ENCODE measurements around the gene PSMB5.
A peak's percentile ranks its signal among the peaks of the same experiment; 100 is the strongest.

The PSMB5 gene

DNA sequence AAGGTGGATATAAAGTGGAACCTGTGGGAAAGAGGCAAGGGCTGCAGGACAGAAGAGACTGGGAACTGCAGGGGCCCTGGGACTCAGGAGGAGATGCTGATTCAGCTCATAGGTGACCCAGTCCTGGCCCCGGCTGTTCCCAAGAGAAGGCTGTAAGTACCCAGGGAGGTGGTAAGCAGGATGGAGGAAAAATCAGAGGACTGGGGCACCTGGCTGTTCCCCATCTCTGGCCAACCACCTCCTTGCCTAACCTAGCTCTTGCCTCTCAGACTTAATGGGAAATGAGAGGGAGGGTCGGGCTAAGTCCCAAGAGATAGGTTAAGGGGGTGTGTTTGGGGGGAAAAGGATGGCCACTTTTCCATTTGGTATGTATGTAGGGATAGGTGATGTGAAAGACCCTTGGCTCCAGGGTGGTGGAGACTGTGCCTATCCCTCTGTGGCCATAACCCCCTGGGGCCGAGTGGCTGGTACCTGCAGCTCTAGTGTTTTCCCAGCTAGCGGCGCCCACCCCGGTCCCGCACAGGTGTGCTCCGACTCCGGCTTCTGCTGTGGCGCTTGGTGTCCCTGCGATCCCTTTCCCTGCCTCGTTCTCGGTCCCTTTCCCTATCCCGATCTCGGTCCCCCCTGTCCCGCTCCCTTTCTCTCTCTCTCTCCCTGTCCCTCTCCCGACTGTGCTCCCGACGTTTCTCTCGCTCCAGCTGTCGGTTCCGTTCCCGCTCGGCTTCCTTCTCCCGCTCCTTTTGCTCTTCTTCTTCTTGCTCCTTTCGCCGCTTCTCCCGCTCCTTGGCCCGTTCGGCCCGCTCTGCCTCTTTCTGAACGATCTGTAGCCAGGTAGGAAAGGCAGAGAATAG, 24.2 kb upstream of the PSMB5 start:
- no peak for DNase-seq (ENCODE audit: low read depth, low spot score)

DNA sequence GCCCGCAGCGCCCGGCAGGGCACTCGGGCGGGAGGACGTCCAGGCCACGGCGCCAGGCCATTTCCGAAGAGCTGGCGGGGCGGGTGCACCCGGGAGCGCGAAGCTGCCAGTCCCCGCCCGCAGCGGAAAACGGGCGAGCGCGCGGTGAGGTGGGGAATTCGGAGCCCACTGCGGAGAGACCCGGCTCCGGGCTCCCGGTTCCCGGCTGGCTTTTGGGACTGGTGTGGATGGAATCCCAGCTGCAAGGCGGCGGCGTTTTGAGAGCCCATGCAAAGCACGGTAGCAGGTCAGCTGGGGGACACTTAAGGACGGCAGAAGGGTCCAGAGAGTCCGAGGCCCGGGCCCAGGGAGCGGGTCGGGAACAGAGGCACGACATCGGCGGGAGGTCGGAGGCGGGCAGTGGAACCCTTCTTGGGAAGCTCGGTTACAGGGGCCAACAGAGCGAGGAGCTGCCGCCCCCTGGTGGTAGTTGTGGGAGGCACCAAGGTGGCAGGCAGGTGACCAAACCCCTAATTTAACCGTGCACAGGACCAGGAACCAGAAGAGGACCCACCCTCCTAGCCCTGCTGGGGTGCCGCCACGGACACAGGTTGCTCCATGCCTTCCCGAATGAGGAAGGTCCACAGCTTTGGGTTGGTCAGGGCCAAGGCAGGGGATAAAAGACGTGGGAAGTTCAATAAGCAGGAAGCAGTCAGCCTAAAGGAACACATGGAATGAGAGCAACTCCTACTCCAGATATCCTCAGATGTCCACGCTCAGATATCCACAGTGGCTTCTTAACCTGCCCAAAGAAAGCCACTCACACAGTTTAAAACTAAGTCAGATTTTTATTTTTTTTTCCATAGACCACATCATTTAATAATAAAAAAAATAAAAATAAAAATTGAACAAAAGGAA, 23.3 kb upstream of the PSMB5 start:
- peak; percentile 74 for DNase-seq (ENCODE audit: low read depth, low spot score)

DNA sequence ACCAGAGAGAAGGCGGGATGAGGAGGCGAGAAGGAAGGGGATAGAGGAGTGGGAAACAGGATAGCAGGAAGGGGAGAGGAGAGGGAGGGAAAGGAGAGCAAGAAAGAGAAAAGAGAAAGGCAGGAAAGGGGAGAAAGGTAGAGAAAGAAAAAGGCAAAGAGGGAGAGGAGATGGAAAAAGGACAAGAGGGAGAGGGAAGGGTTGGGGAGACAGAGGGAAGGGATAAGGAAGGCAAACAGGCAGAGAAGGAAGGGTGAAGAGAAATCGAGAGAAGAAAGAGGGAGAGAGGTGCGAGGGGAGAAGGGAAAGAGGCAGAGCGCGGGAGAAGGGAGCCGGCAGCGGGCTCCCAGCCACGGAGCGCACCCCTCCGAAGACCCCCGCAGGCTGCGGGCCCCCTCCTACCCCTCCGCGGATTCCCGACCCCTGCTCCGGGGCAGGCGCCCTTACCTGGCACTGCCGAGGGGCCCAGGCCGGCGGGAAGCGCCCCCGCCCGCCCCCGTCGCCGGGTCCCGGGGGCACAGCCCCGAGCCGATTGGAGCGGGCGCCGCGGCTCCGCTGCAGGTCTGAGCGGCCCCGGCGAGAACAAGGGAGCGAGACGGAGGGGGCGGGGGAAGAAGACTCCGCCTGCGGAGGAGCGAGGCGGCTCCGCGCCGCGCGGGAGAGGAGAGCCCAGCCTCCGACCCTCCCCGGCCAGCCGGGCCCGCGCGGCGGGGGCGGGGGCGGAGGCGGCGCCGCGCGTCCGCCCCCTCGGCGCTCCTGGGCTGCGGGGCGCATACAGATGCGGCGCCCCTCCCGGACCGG, 22.5 kb upstream of the PSMB5 start, which contains the start of gene CDH24:
Gene CDH24, minus strand, starts transcription at position 565 of the 801 bp plus-strand sequence. CDS start 1,787 bp downstream, outside the sequence.
- no peak for DNase-seq (ENCODE audit: low read depth, low spot score)

DNA sequence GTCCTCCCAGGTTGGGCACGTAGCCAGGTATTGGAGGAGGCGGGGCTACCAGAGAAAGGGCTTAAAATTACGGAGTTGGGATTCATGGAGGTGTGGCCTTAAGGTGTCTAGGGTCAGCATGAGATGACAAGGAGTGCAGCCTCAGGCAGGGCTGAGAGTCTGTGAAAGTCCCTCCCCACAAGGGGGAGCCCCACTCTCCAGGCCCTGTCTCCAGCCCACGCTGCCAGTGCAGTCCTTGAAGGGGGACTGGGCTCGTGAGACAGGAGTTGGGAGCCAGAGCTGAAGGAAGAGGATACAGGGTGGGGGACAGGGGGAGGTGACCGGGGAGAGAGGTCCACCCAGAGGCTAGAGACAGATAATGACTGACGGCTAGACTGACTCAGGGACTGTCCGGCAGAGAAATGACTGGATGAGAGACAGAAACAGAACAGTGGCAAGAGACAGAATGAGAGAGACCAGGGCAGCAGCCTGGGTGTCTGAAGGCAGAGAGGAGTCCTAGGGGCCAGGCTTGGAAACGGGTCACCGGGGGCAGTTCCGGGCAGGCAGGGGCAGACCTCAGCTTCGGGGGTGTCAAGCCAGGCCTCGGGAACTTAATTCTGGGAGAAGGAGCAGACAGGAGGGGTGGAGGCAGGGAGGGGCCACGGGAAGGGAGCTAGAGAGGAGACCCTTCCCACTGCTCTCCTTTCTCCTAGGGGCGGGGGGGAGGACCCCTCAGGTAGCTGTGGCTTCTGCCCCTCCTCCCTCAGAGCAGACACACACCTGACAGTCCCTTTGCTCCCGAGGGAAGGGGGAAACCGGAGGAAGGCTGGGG, 21.6 kb upstream of the PSMB5 start:
- no peak for DNase-seq (ENCODE audit: low read depth, low spot score)

DNA sequence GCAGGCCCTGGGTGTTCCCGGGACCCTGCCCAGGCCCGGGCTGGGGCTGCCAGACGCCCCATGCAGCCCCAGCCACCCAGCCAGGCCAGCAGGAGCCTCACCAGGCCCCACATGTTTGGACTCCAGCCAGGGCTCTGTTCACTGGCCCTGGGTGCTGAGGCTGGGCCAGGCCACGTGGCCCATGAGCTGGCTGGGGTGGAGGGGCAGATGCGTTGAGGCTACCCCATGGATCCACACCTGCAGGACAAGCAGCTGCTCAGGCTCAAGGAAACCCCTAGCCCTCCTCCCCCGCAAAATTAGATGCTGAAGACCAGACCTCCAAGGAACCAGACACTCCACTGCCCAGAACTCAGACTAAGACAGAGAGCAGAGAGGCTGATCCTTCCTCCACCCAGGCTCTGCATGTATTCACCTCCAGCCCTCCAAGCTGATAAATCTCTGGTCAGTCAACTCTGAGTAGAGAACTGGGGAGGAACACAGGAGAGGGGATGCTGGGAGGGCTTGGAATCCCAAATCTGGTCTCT, 21.0 kb upstream of the PSMB5 start:
- no peak for DNase-seq (ENCODE audit: low read depth, low spot score)

DNA sequence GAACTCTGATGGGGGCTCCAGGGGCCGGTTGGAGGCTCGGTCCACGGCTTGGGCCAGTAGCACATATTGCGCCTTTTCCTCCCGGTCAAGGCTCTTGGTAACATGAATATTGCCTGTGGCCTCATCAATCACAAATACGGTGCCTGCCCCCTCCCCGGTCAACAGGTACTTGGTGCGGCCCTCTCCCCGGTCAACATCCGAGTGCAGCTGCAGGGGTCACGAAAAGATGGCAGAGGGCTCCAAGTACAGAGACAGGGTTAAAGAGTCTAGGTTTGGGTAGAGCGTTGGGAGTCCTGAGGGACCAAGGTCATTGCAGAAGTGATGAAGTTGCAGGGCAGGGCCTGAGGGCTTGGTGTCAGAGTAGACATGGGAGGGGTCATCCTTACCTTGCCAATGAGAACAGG, 20.4 kb upstream of the PSMB5 start:
- DNase-seq (ENCODE audit: low read depth, low spot score), result no peak

DNA sequence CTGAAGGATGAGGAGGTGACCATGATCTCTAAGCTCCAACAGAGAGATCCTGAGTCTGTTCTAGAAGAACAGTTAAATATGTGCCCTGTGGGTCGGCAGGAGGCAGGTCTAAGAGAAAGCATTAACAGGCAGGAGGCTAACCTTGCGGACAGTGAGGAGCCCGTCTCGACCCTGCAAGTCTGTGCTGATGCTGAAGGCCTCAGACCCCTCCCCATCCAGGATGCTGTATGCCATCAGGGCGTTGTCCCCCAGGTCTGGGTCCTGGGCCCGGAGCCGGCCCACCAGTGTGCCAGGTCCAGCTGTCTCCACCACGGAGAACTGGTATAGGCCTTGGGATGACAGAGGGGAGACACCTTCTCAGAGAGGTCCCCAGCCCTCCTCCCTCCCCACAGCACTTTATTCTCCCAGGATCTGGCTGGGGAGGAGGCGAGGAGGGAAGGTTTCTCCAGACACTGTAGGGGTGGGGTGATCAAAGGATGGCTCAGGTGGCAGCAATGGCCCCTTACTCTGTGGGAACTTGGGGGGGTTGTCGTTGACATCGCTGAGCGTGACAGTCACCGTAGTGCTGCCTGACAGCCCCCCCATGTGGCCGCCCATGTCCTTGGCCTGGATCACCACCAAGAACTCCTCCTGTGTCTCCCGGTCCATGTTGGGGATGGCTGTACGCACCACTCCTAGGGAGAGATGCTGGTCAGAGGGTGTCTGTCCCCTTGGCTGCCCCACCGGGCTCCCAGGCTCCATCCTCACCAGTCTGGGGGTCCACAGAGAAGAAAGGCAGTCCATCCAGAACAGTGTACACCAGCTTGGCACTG, 19.5 kb upstream of the PSMB5 start:
- DNase-seq (ENCODE audit: low read depth, low spot score), result no peak

DNA sequence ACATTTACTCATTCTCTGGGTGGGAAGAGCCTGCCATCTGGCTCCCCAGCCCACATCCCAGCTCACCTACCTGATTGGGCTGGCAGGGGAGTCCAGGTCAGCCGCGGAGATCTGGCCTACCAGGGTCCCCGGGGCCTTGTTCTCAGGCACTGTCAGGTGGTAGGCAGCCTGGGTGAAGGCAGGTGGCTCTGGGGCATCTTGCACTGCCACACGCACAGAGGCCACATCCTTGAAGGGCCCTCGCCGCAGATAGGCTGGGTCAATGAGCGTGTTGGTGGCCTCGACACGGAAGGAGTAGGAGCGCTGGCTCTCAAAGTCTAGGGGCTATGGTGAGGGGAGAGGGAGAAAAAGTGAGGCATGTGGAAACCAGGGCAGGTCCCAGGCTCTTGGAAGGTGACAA, 18.7 kb upstream of the PSMB5 start:
- DNase-seq (ENCODE audit: low read depth, low spot score), result no peak

DNA sequence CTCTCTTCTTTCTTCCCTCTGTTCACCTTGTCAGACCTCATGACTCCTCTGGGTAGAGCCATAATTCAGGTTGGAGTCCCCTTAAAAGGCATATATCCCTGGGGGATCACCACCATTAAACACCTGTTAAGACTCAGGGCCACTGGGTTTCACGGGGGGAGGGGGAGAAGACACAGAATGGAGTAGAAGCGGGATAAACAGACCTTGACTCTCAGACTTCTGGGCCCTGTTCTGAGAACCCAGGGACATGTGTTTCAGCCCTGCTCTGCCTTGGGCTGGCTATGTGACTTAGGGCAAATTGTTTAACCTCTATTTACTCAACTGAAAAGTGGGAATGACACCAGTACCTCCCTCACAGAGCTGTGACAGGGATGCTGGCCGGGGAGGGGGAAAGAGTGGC, 18.0 kb upstream of the PSMB5 start:
- DNase-seq (ENCODE audit: low read depth, low spot score), result no peak

DNA sequence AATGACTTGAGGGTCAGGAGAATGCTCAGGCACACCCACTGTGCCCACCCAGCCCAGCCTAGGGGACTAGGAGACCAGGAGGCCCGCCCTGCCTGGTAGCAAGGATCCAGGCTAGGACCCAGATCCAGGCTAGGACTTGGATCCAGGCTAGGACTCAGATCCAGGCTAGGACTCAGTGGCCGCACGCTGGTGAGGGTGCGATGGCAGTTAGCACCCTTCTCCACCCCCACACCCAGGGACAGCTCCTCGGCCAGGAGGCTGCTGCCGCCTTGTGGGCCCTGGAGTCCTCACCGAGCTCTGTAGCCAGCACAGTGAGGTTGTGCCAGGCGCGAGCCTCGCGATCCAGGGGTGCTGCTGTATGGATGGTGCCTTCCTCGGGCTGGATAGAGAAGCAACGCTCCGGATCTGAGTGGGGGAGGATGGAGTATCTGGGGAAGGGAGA, 17.5 kb upstream of the PSMB5 start:
- no peak for DNase-seq (ENCODE audit: low read depth, low spot score)

DNA sequence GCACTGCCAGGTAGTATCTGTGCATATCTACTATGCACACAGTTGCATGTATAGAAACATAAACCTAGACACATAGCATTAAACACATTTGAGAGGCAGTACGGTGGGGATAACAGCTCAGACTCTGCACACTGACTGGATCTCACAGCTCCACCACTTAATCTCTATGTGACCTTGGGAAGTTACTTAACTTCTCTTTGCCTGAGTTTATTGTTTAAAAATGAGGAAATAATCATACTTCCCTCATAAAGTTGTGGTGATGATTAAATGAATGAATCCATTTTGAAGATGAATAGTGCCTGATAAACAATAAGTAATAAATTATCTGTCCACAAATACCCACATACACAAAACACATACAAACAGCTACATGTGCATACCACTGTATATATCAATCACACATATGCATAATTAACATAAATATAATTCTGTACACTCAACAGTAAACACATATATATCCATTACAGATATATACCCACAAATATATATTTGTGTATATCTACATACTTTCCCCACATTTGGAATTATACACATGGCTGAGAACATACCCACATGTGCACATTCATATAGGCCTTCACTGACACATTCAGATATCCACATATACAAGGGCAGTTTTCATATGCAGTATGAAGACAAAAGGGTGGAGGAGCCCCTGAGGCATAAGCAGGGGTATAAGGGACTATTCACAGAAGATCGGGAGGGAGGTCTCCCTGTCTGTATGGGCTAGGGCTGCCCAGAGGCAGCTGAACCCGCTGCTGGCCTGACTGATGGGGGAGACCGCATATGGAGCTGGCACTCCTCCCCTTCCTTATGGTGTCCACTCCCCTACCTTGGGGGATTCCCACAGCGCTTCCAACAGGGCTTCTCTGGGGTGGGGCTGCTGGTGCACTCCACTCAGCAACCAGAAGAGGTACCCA, 16.7 kb upstream of the PSMB5 start:
- DNase-seq (ENCODE audit: low read depth, low spot score), result no peak

DNA sequence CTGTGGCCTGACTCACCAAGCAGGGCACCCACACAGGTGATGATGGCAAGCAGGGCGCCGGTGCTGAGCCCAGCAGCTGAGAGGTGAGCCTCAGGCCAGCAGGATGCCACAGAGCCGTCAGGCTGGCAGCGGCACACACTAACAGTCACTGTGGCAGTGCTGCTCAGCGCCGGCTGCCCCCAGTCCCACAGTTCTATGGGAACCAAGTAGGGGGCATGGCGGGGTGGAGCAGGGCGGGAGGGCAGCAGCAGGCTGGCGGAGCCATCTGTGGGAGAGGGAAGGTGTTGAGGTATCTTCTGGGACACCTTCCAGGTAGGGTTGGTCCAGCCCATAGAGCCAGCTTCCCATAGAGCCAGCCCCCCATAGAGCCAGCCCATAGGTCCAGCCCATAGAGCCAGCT, 14.3 kb upstream of the PSMB5 start:
- DNase-seq (ENCODE audit: low read depth, low spot score), result no peak

DNA sequence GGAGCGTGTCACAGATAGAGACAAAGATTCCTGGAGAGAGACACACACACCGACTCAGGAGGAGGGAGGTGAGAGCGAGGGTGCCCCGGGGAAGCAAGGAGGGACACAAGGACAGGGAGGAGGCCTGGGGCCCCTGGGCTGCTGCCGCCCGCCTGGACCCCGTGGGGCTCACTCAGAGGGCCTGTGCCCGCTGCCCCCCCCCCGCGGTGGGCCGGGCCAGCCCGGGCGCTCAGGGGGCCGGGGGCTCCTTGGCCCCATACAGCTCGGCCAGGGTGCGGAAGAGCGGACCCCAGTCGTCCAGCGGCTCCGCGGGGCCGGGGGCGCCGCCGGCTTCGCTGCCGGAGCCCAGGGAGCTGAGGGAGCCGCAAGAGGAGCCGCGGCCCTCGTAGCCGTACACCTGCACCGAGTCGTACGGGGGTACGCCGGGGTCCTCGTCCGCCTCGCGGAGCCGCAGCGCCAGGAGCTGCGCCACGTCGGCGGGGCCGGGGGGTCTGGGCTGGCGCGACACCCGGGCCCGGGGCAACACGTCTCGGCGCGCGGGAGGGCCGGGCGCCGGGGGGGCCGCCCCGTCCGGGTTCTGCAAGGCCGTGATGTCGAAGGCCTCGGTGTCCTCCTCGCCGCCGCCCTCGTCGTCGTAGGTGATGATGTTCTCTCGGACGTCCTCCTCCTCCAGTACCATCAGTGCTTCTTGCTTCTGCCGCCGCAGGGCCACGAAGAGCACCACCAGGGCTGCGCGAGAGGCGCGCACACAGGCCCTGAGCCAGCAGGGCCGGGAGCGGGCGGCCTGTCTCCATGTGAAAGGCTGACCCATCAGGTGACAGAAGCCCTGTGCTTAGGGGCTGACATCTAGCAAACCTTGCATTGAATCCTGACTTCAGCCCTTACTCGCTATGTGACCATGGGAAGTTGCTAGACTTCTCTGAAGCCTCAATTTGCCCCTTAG, 13.3 kb upstream of the PSMB5 start:
- DNase-seq (ENCODE audit: low read depth, low spot score), result no peak

DNA sequence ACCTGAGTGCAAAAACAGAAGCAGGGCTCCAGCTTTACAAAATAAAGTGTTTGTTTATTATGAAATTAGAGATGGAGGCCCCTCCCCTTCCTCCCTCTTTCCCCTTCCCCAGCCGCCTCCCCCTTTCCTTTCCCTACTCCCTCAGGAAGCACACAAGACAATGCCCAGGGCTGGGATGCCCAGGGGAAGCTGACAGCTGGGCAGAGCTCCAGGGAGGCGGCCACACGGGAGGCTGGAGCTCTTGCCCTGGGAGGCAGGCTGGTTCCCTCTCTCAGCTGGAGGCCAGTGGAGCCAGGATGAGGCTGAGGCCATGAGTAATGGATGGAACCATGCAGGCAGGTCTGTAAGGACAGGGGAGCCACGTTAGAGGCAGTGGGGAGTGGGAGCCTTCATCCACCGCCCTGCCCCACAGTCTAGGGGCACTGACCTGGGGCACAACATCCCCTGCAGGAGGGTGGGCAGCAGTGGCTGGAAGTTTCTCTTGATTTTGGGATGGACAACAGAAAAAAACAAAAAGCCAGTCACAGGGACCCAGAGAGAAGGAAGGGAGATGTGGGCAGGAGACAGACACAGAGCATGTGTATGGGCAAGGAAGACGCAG, 12.4 kb upstream of the PSMB5 start:
- DNase-seq (ENCODE audit: low read depth, low spot score), result no peak

DNA sequence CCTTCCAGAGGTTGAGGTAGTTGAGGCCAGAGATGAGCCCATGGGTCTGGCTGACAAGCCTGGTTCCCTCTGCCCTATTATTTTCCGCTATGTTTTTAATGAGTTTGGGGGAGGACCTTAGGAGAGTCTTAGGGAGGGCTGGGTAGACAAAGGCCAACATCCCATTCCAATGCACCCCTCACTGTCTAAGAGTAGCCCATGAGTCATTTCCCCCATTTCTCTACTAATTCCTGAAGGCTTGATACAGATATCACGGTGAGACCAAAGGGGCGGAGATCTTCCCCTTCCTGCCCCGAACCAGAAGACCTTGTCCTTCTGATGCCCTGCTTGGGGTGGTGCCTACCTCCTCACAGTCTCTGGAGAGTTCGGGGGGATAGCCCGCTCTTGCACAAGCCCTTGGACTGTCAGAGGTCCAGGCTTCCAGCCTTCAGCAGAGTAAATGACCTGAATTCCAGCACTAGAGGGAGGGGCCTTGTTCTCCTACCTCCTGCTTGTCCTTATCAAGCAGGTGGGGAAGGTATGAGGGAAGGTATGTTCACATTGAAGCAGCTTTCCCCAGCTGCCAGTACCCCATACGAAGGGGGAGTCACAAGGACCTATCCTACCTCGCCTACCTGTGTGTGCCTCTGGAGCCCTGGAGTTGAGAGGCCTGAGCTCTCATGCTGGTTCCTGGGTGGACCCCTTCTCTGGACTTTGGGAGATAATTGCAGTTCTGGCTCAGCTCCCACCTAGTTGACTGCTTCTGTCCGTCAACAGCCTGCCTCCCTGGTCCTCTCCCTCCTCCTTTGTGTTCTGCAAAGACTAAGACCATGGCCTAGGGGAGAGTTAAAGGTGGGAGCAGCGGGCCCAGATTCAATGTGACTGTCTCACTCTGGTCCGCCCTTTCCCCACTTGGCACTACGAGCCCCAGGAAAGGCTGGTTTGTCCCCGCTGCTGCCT, 11.0 kb upstream of the PSMB5 start:
- DNase-seq (ENCODE audit: low read depth, low spot score), result no peak

DNA sequence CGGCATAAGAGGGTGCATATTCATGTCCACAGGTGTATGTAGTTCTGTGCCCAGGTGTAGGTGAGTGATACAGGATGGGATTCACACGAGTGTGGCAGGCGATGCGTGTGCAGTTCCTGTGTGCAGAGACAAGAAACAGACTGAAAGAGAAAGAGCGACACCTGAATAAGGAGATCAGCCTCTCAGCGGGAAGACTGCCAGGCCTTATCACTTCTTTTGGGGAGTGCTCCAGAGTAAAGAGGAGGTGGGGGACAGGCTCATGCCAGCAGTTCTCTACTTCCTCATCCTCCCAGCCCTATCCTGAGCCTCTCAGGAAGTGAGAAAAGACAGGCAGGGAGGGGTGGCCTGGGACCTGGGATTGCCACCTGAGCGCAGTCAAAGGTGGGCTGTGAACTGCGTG, 10.1 kb upstream of the PSMB5 start:
- no peak for DNase-seq (ENCODE audit: low read depth, low spot score)
